Mononuclear cell (primary cell): Measurements from ENCODE around the gene SLC25A42. TPM values are rescaled to one million over a fixed set of nuclear protein-coding genes. Genes with fewer than 3 reads are reported as not detected.
"Not testable (repeated sequence)": the region's sequence is repeated elsewhere in the genome, so short reads cannot be mapped to it uniquely, and the experiment has no call there.

Experiments used
- H3K27me3 ChIP-seq: 2 replicates; pipeline ENCODE4 v1.6.0; 2011; ENCODE audit warnings: low read length, control low read depth; ENCODE audit not compliant: insufficient read depth
- H3K4me1 ChIP-seq: 2 replicates; pipeline ENCODE4 v1.5.1; 2011; ENCODE audit warnings: mild to moderate bottlenecking, low read length, control low read depth; ENCODE audit not compliant: insufficient read depth
- H3K4me3 ChIP-seq: 2 replicates; pipeline ENCODE4 v1.5.1; 2011; ENCODE audit warnings: mild to moderate bottlenecking, low read length, moderate library complexity
- H3K9me3 ChIP-seq: 2 replicates; pipeline ENCODE4 v1.5.1; 2011; ENCODE audit warnings: low read depth, mild to moderate bottlenecking, control low read depth, low read length
- total RNA-seq: library from RNA; depleted of rRNA; stranded (reverse); fragments of >200 nt; gene quantifications from one replicate; pipeline ENCODE4 v1.2.3, GENCODE V29; 2012

The SLC25A42 gene
- total RNA-seq = 6.4 TPM

DNA sequence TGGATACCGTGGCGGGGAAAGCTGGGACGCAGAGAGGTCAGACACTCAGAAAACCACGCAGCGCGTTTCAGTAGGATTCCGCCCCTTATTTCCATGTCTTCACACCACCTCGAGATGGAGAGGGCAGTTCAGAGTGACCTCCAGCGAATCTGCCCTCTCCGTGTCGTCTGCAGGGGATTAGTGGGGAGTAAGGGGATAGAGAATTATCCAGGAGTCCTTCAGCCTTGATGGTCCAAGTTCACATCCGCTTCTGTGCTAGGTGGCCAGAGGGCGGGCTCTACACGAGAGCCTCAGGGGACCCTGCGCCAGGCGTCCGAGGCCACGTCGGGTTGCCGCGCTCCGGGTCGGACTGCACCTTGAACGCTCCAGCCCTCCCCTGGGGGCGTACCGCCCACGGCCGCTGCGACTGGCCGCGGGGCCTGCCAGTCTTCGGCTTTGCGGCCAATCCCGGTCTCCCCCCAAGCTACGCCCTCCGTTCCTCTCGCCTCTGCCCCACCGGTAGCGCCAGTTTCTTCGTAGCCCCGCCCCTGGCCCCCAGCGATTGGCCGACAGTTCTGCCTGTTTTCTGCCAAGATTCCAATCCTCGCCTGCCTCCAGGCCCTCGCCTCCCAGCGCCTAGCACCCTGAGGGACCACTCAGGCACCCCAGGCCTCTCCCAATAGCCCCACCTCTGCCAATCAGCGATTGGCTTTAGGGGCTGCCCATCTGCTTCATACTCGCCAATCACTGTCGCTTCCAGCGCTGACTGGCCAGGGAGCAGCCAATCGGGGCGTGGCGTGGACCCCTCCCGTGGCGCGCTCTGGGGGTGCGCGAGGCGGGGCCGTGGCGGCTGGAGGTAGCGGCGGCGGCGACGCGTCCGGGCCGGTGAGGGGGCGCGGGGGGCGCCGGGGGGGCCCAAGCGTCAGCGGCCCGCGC is at the start of gene SLC25A42:
SLC25A42 (plus strand) TSS at position 812 of the 915 bp plus-strand sequence. CDS start 32,131 bp downstream, outside the sequence.
- Histone ChIP-seq H3K9me3 (no peaks in the 10 kb centered on the region), H3K4me1 (peaks cover 50% of the 10 kb centered on the region), H3K4me3 (peak within 1 kb of the TSS; percentile 54), H3K27me3 (no peaks in the 10 kb centered on the region)

GRCh38 chr19:19021115-19021514 is 42.7 kb upstream of the SLC25A42 start:
- H3K27me3 ChIP-seq = no peaks in the 10 kb centered on the region
- no peak overlapping the region for H3K4me3 ChIP-seq
- no peaks in the 10 kb centered on the region for H3K9me3 ChIP-seq
- no peaks in the 10 kb centered on the region for H3K4me1 ChIP-seq

DNA sequence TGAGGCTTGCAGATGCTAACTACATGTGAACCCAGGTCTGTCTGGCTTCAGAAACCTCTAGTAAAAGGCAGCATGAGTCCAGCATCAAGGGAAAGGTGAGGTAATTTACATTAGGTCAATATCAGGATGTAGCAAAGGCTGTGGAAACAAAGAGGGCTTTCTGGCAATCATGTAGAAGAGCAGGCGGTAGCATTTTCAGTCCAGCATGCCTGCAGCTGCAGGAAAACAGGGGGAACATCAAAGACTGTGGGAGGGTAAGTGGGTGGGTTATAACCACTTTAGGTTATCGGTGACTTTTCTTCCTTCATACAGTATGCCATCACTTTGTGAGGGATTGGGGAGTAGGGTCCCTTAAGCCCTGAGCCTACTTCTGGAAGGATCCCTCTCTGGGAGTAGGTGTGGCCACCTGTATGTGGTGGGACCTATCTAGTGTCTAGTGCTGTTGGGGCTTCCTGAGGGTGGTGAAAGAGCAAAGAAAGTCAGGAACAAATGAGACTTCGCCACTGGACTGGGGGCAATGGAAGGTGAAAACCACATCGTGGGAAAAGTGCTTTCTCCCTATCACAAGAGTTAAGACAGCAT is 41.3 kb upstream of the SLC25A42 start:
- Histone ChIP-seq H3K9me3 (no peaks in the 10 kb centered on the region), H3K27me3 (no peaks in the 10 kb centered on the region), H3K4me1 (no peaks in the 10 kb centered on the region), H3K4me3 (no peak overlapping the region)

- not testable (repeated sequence) for H3K9me3 ChIP-seq, H3K27me3 ChIP-seq, H3K4me3 ChIP-seq, H3K4me1 ChIP-seq
Measured at GRCh38 chr19:19023376-19023775, 40.4 kb upstream of the SLC25A42 start.

GRCh38 chr19:19025861-19026260 is 37.9 kb upstream of the SLC25A42 start:
- Histone ChIP-seq H3K4me3 (no peak overlapping the region), H3K9me3 (no peaks in the 10 kb centered on the region), H3K27me3 (no peaks in the 10 kb centered on the region), H3K4me1 (no peaks in the 10 kb centered on the region)

- no peaks in the 10 kb centered on the region for H3K9me3 ChIP-seq
- no peak overlapping the region for H3K4me3 ChIP-seq
- no peaks in the 10 kb centered on the region for H3K27me3 ChIP-seq
- H3K4me1 ChIP-seq = peaks cover 1% of the 10 kb centered on the region
Measured at GRCh38 chr19:19026299-19026971, 37.4 kb upstream of the SLC25A42 start.

DNA sequence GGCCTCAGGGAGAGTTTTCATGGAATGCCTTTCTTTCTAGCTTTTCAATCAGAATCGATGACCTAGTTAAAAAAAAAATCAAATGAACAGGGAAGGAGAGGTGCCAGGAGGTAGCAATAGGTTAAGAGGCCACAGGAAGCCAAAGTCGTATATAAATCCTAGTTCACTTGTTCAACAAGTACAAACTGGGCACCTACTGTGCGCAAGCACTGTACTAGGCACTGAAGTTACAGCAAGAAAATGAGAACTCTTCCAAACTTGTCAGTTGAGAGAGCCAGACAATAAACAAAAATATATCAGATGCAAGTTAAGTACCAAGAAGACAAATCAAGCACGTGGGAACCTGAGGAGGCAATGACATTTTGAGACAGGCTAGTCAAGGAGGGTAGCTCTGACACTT is 36.6 kb upstream of the SLC25A42 start:
- Histone ChIP-seq H3K9me3 (no peaks in the 10 kb centered on the region), H3K27me3 (no peaks in the 10 kb centered on the region), H3K4me3 (no peak overlapping the region), H3K4me1 (peaks cover 9% of the 10 kb centered on the region)

GRCh38 chr19:19028526-19028925 is 35.3 kb upstream of the SLC25A42 start:
- H3K27me3 ChIP-seq = no peaks in the 10 kb centered on the region
- H3K4me1 ChIP-seq = peaks cover 16% of the 10 kb centered on the region
- no peaks in the 10 kb centered on the region for H3K9me3 ChIP-seq
- no peak overlapping the region for H3K4me3 ChIP-seq

DNA sequence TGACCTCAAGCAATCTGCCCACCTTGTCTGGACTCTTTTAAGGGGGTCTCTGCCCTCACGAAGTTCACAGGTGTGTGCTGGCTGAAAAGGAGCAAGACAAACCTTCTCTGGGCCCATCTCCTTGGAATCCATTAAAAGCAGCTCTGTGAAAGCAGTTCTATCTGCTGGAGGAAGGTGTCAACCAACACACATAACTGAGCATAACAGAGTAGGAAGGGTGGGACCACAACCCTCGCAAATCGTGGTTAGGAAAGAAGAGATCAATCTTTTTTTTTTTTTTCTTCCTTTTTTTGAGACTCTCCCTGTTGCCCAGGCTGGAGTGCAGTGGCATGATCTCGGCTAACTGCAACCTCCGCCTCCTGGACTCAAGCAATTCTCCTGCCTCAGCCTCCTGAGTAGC is 31.9 kb upstream of the SLC25A42 start:
- Histone ChIP-seq H3K4me3 (no peak overlapping the region), H3K9me3 (no peaks in the 10 kb centered on the region), H3K27me3 (no peaks in the 10 kb centered on the region), H3K4me1 (peaks cover 32% of the 10 kb centered on the region)

DNA sequence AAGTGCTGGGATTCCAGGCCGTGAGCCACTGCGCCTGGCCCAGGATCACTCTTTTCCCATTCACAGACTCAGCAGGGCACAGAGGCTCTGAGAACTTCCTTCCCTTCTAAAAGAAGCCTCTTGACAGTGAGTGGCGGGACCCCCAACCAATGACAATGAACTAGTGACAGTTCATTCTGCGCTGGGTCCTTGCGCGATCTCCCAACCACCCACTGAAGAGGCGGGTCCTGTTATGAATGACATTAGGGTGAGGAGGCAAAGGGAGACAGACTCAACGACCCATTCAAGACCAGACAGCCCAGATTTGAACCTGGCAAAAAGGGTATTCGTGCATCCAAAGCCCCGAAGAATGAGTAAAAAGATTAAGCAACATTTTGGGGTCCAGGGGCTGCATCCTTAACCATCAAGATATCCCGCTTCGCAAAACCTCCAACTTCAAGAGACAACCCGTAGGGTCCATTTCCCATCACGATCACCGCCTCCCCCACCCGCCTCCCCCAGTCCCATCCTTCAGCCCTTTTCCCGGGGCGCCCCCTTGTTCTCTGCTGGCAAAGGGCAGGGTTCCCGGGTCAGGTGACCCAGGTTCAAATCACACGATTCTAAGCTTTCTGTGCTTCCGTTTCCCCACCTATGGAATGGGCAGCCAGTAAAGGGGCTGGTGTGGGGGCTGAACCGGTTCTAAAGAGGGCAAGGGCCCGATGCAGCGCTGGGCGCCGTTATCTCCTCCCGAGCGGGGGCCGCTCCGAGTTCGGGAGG is 31.2 kb upstream of the SLC25A42 start:
- Histone ChIP-seq H3K27me3 (no peaks in the 10 kb centered on the region), H3K9me3 (no peaks in the 10 kb centered on the region), H3K4me1 (peaks cover 32% of the 10 kb centered on the region), H3K4me3 (peak overlapping the region; percentile 81)

DNA sequence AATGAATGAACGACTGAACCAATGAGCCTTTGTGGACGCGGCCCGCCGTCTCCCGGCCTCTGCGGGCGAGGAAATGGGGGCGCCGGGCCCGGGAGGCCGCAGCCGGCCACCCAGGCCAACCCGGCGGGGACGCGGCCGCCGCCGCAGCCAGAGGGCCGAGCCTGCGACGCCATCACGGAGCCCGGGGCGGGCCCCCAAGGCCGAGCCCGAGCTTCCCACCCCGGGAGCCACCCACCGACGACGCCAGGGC is 30.7 kb upstream of the SLC25A42 start:
- peak overlapping the region; percentile 81 for H3K4me3 ChIP-seq

GRCh38 chr19:19033426-19034203 is 30.2 kb upstream of the SLC25A42 start, which contains the start of the genes ARMC6 and SUGP2:
Gene ARMC6, plus strand, starts transcription at chr19:19033603. Its CDS starts 607 bp downstream, at chr19:19034210.
Gene SUGP2, minus strand, starts transcription at chr19:19033517. Its CDS starts 2,446 bp downstream, at chr19:19031071.
- H3K4me3 ChIP-seq = peak within 1 kb of the TSS; percentile 81
- peaks cover 32% of the 10 kb centered on the region for H3K4me1 ChIP-seq
- H3K9me3 ChIP-seq = no peaks in the 10 kb centered on the region
- H3K27me3 ChIP-seq = no peaks in the 10 kb centered on the region

More for the DNA sequence above, 30.7 kb upstream of the SLC25A42 start:
- no peaks in the 10 kb centered on the region for H3K9me3 ChIP-seq
- no peaks in the 10 kb centered on the region for H3K27me3 ChIP-seq
- H3K4me1 ChIP-seq = peaks cover 32% of the 10 kb centered on the region

DNA sequence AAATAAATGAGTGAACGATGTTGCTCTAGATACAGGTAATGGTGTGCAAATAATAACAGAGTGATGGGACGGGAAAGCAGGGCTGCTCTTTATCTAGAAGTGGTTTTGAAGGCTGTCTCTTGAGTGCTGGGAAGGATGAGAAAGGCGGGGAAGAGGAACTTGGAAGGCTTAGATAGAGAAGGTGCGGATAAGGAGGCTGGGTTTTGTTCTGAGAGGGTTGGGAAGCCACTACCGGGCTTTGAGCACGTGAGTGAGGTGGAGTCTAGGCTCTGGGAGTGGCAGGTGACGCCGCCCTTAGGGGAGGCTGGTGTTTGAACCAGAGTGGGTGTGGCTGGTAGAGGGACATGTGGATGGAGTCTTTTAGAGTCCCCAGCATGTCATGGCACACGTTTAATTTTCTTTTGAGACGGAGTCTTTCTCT is 29.6 kb upstream of the SLC25A42 start:
- H3K4me3 ChIP-seq = peak overlapping the region; percentile 81

GRCh38 chr19:19039901-19040300 is 23.9 kb upstream of the SLC25A42 start:
- Histone ChIP-seq H3K9me3 (no peaks in the 10 kb centered on the region), H3K4me1 (peaks cover 24% of the 10 kb centered on the region), H3K27me3 (no peaks in the 10 kb centered on the region), H3K4me3 (no peak overlapping the region)

More for the DNA sequence above, 29.6 kb upstream of the SLC25A42 start:
- H3K4me1 ChIP-seq = peaks cover 35% of the 10 kb centered on the region
- H3K9me3 ChIP-seq = no peaks in the 10 kb centered on the region
- H3K27me3 ChIP-seq = no peaks in the 10 kb centered on the region
